Adipose tissue (tissue), 3 donors: ENCODE measurements around the gene CROCC2. TPM values are rescaled to one million over a fixed set of nuclear protein-coding genes. Genes with fewer than 3 reads are reported as not detected.

Experiments used
- H3K27ac ChIP-seq: one replicate; pipeline ENCODE4 v1.5.1; 2013; ENCODE audit warnings: low read depth, low read length
- WGBS, 3 donors: extraction: QIAGEN DNeasy Blood & Tissue Kit; methylation state at CpG; one replicate each; pipeline ENCODE4 v1.1.7; 2013; 5-methylcytosine and 5-hydroxymethylcytosine counted together
- polyA plus RNA-seq, 3 donors: library from polyadenylated mRNA; stranded (reverse); fragments of 200-250 nt; gene quantifications; one replicate each; pipeline ENCODE4 v1.2.3, GENCODE V29; 2013
- donor health status: healthy with polysubstance abuse.
- donor health status: Bipolar disorder and iron deficiency.
- donor health status: healthy.

CROCC2 gene
- polyA plus RNA-seq, 3 donors, result 0.01 to 1.3 (median 0.02) TPM

DNA sequence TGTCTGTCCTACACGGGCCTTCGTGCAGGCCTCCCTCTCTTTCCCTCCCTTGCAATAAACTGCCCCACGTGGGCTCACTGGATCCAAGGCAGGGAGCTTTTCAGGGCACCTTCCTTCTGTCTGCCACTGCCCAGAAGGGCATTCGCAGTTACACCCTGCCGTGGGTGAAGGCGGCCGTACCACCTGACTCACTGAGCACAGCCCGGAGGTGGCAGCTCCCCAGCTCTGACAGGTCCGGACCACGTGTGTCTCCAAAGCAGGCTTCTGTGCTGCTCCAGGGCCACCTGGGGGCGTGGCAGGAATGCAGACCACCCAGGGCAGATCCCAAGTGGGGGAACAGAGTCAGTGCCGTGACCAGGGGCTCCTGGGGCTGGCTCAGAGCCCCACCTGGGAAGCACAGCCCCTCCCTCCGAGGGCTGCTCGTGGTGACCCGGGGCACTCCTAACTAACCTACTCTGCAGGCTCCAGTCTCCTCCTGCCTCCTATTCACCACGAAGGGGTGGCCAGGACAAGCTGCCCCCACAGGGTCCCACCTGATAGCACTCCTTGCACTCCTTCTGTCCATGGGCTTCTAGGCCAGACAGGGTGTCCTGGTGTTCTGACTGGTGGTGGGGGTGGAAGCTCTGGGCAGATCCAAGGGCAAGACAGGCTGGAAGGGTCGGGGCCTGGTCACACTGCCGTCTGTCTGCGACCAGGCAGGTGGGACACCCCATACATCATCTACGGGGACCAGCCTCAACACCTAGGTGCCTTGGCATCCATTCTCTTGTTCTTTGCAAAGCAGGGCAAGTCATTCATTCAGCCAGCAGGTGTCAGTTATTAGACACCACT, 102.0 kb downstream of the CROCC2 start:
- WGBS, 3 donors, result 79 to 87% (median 87%) methylated on average over 20 of the region's 20 CpGs
- no peak overlapping the region for H3K27ac ChIP-seq

DNA sequence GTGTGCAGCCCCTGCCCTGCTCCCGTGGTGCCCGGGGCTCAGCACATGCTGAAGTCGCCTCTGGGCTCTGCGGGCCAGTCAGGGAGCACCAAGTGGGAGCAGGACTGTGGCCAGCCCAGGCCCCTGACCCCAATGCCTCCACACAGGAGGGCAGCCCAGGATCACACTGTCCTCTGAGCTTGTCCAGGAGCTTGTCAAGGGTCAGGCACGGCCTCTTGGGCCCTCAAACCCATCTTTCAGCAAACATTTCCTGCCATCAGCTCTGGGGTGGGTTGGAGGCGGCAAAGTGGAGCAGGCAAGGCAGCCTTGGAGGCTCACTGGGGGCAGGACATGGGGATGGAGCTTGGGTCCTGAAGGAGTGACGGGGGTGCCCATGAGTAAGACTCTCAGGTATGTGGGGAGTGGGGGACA, 102.6 kb downstream of the CROCC2 start:
- H3K27ac ChIP-seq, result no peak overlapping the region
- WGBS, 3 donors, result 90 to 95% (median 94%) methylated on average over 7 of the region's 7 CpGs

- H3K27ac ChIP-seq, result no peak overlapping the region
- WGBS, 3 donors, result 79 to 91% (median 85%) methylated on average over 1 to 2 of the region's 2 CpGs
Measured at GRCh38 chr2:241009191-241009590, 103.1 kb downstream of the CROCC2 start.

DNA sequence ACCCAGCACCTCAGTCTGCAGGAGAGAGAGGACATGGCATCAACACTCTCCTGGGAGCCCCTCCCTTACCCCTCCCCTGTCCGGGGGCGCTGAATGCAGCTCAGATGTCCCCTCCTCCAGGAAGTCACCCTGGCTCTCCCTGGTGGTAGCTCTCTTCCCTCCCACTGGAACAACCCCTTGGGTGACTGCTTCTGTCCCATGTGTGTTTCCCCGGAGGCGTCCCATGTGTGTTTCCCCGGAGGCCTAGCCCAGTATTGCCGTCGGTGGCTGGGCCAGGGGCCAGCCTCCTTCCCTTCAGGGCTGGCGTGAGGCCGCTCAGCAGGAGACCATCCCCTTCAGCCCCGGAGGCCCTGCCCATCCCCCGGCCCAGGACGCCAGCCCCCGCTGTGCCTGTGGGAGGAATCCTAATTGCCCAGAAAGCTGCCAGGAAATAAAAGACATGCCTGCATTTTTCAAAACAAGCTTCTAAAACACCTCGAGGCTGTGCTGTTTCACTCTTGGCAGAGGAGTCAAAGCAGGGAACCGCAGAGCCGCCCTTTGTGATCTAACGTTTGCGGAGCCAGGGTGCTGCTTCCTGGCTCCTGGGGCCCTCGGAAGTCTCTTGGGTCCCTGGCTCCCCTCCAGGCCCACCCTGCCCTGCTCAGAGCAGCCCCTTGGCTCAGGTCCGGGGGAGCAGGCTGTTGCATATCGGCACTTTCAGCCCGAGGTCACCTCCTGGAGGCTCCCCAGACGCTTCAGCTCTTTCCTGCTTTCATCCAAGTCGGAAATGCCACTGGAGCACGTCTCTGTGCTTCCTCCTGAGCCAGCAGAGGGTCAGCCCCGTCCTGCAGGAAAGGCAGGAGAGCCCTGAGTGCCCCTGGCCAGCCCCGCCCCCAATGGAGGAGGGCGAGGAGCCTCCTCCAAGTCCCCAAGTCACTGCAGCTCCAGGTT, 103.7 kb downstream of the CROCC2 start:
- 4 to 31% (median 6%) methylated on average over 27 to 28 of the region's 28 CpGs for WGBS, 3 donors
- no peak overlapping the region for H3K27ac ChIP-seq

- 68 to 81% (median 76%) methylated on average over 12 of the region's 12 CpGs for WGBS, 3 donors
- H3K27ac ChIP-seq, result no peak overlapping the region
Measured at GRCh38 chr2:241010531-241011295, 104.6 kb downstream of the CROCC2 start.

DNA sequence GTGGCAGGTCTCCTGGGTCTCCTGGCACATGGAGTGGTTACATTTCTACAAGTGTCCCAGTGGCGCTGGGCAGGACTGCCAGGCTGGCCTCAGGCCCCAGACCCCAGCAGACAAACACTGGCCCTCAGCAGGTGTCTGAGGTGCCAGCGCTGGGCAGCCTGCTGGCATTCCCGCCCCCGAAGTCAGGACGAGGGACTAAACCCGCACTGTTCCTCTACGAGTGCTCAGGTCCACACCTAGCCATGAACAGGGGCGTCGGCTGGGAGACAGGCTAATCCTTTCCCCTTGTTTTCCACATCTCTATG, 105.1 kb downstream of the CROCC2 start:
- H3K27ac ChIP-seq, result no peak overlapping the region
- WGBS, 3 donors, result 87 to 95% (median 88%) methylated on average over 9 of the region's 9 CpGs

DNA sequence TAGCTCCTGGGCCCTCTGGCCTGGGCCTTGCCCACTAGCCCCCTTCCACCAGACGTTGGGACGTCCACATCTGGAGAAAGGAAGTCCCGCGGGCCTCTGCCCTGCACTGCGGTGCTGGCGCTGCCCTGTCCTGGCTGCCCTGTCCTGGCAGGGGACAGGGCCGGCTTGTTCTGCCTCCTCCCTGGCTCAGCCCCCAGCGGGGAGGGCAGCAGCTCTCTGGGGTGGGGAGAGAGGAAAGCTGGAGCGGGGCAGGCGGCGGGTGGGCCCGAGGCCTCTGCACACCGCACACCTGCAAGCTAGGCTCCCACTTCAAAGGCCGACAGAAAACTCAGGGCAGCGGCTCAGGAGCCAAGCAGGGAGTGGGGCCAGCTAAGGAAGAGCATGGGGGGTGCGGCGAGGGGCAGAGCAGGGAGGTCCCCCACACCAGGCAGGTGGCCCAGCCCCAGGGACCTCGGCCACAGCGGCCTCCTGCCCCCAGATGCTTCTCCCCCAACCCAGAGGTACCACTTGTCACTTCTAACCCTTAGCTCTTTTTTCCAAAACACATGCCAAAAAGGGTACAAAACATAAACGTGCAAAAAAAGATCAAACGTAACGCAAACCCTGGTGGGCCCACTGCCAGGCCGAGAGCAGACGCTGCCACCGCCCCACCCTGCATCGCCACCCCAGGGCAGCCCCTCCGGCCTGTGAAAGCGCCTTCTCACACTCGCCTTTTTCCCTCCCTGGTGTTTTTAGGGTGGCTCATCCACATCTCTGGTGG, 105.8 kb downstream of the CROCC2 start:
- no peak overlapping the region for H3K27ac ChIP-seq
- 71 to 77% (median 73%) methylated on average over 28 to 29 of the region's 29 CpGs for WGBS, 3 donors

DNA sequence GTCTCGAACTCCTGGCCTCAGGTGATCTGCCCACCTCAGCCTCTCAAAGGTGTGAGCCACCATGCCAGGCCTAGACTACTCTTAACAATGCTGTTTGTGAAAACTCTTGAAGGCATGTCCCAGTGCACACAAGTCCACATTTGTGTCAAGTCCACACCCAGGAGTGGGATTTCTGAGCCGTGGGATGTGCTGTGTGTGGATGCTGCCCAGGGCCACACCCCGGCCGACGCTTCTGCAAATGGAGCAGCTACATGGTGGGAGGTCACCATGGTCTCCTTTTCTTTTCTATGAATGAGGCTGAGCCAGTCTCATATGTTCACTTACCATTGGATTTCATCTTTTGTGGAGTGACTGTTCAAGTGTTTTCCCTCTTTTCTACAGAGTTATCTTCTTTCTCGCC, 108.1 kb downstream of the CROCC2 start:
- 88 to 95% (median 90%) methylated on average over 6 of the region's 6 CpGs for WGBS, 3 donors
- H3K27ac ChIP-seq, result no peak overlapping the region

- no peak overlapping the region for H3K27ac ChIP-seq
- WGBS, 3 donors, result 86 to 91% (median 87%) methylated on average over 10 of the region's 10 CpGs
Measured at GRCh38 chr2:241014764-241015163, 108.6 kb downstream of the CROCC2 start.

- 94 to 96% (median 95%) methylated on average over 13 of the region's 13 CpGs for WGBS, 3 donors
- no peak overlapping the region for H3K27ac ChIP-seq
Measured at GRCh38 chr2:241015439-241015838, 109.3 kb downstream of the CROCC2 start.

DNA sequence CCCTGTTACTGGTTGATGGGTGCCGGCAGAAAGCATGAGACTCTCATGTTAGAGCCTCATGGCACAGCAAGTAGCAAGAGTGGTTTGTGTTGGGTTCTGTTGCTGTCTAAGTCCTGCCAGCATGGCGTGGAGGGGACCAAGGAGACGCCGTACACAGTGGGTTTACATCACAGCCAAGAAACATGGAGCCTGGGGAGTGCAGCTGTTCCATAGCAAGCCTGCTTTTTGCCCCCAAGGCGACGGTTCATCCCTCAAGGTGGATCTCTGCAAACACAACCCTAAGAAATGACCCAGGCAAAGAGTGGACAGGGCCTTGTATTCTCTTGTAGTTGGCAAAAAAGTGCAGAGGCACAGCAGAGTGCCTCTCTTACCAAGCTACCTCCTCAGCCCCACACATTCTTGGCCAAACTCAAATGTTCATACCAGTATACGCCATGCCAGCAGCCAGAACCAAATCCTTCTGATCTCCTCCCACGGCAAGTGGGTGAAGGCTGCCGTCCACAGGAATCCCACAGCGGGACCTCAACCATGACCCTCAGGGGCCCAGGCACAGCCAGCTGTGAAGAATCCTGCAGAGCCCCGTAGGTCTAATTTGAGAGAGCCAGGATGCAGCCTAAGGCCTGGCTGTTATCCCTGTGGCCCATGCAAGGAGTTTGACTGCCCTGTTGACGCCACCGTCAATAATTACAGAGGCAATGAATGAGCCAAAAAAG, 111.2 kb downstream of the CROCC2 start:
- WGBS, 3 donors, result 90 to 95% (median 92%) methylated on average over 13 of the region's 13 CpGs
- H3K27ac ChIP-seq, result no peak overlapping the region

- 91 to 93% (median 92%) methylated on average over 26 of the region's 26 CpGs for WGBS, 3 donors
- H3K27ac ChIP-seq, result no peak overlapping the region
Measured at GRCh38 chr2:241018051-241018891, 112.1 kb downstream of the CROCC2 start.

DNA sequence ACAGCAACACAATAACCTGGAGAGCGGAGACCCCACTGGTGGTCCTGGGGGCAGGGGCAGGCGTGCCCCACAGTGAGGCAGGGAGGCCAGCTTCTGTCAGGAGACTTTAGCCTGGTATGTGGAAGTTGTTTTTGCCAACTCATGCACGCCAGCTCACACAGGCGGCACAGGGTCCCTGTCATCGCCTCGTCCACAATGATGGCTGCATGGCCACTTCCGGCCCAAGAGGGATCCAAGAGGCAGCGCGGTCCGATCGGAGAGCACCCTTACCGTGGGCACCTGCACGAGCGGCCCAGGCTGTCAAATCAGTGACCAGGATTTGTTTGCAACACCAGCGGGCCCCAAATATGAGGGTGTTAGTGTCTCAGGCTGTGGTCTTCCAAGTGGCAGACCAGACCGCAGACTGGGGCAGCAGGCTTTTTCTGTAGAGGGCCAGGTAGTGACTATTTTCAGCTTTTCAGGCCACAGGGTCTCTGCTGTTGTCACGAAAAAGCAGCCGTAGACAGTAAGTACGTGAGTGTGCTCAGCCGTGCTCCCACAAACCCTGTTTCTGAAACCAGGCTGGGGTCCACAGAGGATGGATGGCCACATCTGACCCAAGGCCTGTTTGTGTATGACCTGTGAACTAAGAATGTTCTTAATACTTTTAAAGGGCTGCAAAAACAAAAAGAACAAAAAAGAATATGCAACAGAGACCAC, 113.5 kb downstream of the CROCC2 start:
- H3K27ac ChIP-seq, result no peak overlapping the region
- 95 to 98% (median 96%) methylated on average over 20 of the region's 20 CpGs for WGBS, 3 donors

DNA sequence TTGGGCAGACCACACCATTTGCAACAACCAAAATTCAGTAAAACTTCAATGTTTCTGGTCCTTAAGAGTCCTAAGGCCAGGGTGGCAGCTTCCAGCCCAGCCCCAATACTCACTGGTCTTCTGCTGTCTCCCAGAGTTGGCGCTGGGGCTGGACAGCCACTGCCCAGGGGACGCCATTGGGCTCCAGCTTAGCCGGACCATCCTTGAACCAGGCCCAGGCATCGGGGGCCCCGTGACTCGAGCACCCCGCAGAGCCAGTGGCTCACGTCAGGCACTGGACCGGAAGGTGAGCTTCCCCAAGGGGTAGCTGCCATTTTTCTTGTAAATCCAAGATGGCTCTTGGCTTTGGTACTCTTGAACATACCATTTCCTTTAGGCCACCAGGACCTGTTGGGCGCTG, 114.1 kb downstream of the CROCC2 start:
- WGBS, 3 donors, result 96 to 98% (median 97%) methylated on average over 10 of the region's 10 CpGs
- H3K27ac ChIP-seq, result no peak overlapping the region

- WGBS, 3 donors, result 87 to 90% (median 87%) methylated on average over 8 of the region's 8 CpGs
- H3K27ac ChIP-seq, result no peak overlapping the region
Measured at GRCh38 chr2:241020629-241021190, 114.6 kb downstream of the CROCC2 start.

DNA sequence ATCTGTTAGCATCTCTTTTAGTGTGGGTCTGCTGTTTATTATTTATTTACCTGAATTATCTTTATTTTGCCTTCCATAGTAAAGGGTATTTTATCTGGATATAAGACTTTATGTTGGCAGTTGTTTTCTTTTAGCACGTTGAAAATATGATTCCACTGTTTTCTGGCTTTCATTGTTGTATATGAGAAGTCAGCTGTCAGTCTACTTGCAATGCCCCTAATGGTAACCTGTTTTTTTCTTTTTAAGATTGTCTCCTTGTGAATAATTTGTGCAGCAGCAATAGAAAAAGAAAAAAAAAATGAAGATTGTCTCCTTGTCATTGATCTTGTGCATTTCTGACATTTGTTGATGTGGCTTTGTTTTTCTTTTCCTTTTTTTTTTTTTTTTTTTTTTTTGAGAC, 119.5 kb downstream of the CROCC2 start:
- no peak overlapping the region for H3K27ac ChIP-seq
- WGBS, 3 donors, result 62 to 74% (median 63%) methylated on average over 1 of the region's 1 CpG
